22Rv1 (cell line): ENCODE measurements around the gene NAGK.
"Not testable (repeated sequence)": the region's sequence is repeated elsewhere in the genome, so short reads cannot be mapped to it uniquely, and the experiment has no call there.

Experiments
- H3K27ac ChIP-seq: fragments of 450-650 bp; 2 replicates; pipeline ENCODE4 v1.5.1; 2017
- ZFX ChIP-seq: fragments of 450-650 bp; IDR thresholded peaks from 2 replicates; pipeline ENCODE4 v1.6.1; 2017; ENCODE audit warnings: antibody characterized with exemption, borderline replicate concordance
- TF ChIP-seq, protein P1 (sequence below): fragments of 450-650 bp; IDR thresholded peaks from 2 replicates; pipeline ENCODE4 v1.5.1; 2017; ENCODE audit warnings: mild to moderate bottlenecking

The NAGK gene

DNA sequence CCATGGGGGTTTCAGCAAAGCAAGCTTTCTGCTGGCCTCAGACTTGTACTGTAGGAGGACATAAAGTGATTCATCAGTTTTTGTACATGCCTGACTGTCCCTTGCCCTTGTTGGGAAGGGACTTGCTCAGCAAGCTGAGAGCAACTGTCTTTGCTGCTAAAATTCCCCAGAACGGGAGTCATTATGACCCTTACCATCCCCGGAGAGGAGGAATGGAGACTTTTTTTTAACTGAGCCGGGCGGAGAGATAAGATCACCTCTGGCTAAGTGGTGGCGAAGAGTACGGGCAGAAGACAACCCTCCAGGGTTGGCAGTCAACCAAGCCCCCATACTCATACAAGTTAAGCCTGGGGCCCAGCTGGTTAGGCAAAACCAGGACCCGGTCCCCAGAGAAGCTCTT, 20.4 kb upstream of the NAGK start:
- no peak for TF ChIP-seq ZFX
- TF ChIP-seq, protein P1, sequence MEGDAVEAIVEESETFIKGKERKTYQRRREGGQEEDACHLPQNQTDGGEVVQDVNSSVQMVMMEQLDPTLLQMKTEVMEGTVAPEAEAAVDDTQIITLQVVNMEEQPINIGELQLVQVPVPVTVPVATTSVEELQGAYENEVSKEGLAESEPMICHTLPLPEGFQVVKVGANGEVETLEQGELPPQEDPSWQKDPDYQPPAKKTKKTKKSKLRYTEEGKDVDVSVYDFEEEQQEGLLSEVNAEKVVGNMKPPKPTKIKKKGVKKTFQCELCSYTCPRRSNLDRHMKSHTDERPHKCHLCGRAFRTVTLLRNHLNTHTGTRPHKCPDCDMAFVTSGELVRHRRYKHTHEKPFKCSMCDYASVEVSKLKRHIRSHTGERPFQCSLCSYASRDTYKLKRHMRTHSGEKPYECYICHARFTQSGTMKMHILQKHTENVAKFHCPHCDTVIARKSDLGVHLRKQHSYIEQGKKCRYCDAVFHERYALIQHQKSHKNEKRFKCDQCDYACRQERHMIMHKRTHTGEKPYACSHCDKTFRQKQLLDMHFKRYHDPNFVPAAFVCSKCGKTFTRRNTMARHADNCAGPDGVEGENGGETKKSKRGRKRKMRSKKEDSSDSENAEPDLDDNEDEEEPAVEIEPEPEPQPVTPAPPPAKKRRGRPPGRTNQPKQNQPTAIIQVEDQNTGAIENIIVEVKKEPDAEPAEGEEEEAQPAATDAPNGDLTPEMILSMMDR, result no peak
- H3K27ac ChIP-seq, result no peak overlapping the region

DNA sequence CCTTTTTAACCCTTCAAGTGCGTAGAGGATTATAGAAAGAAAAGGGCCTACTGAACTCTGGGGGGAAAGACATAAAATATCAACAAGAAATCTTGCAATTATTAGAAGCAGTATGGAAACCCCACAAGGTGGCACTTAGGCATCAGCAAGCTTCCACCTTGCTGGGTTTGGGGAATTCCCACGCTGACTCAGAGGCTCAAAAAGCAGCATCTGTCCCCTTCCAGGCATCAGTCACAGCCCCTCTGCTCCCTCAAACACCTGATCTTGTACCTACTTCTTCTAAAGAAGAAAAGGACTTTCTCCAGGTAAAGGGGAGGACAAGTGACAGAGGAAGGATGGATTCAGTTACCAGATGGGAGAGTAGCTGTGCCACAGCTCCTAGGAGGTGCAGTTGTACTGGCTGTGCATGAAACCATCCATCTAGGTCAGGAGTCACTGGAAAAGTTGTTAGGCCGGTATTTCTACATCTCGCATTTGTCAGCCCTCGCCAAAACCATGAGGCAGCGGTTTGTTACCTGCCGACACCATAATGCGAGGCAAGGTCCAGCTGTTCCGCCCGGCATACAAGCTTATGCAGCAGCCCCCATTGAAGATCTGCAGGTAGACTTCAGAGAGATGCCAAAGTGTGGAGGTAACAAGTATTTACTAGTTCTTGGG, 18.6 kb upstream of the NAGK start:
- H3K27ac ChIP-seq, result not testable (repeated sequence)

DNA sequence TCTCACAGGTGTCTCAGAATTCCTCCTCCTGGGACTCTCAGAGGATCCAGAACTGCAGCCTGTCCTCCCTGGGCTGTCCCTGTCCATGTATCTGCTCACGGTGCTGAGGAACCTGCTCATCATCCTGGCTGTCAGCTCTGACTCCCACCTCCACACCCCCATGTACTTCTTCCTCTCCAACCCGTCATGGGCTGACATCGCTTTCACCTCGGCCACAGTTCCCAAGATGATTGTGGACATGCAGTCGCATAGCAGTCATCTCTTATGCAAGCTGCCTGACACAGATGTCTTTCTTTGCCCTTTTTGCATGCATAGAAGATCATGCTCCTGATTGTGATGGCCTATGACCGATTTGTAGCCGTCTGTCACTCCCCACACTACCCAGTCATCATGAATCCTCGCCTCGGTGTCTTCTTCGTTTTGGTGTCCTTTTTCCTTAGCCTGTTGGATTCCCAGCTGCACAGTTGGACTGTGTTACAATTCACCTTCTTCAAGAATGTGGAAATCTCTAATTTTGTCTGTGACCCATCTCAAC, 13.2 kb upstream of the NAGK start:
- not testable (repeated sequence) for H3K27ac ChIP-seq

DNA sequence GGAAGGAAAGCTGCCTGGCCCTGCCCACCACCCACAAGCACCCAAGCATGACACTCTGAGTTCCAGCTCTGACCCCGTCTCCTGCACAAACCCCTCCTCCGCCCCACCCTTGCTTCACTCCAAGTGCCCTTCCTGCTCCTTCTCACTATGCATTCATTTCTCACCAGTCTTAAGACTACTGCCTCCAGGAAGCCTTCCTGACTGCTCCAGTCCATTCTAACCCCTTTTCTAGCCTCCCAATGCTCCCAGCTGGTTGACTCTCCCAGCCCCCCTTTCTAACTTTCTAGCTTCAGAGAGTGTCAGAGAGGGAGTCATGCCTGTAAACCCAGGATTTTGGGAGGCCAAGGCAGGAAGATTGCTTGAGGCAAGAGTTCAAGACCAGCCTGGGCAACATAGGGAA, 8.2 kb upstream of the NAGK start:
- H3K27ac ChIP-seq, result no peak overlapping the region
- TF ChIP-seq, protein P1, result no peak
- TF ChIP-seq ZFX, result no peak

DNA sequence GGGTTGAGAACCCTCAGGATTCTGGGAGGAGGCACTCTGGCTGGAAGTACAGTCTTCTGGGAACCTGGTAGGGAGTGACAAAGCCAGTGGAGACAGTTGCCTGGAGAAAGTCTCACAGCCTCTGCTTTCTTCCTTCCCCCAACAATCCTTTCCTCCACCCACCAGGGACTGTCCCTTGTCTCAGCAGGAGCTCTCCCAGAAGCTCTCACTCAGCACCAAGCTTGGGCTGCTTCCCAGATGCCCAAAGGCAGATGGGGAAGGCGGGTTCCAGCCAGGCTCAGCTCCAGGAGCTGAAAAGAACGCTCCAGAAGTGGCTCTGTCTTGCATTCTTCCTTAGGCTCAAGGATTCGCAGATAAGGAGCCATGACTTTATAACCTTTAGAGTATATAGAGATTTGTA, 7.6 kb upstream of the NAGK start:
- TF ChIP-seq ZFX, result no peak
- TF ChIP-seq, protein P1, result no peak
- H3K27ac ChIP-seq, result no peak overlapping the region

DNA sequence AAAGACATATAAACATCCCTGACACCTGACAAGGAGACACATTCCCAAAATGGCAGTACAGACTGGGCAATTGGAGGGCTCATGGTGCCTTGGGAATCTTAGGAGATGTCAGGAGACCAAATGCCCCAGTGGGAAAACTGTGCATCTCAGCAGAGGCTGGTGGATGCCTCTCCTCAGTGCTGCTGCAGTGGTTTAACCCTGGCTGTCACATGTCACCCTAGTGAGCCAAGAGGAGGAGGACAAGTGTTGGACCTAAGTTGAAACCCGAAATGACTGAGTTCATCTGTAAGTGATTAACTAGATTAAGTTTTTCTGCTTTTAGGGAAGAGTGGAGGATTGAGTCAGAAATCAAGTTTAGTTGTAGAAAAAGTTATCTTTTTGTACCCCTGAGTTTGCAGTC, 5.2 kb upstream of the NAGK start:
- TF ChIP-seq, protein P1, result no peak
- no peak for TF ChIP-seq ZFX
- H3K27ac ChIP-seq, result no peak overlapping the region

DNA sequence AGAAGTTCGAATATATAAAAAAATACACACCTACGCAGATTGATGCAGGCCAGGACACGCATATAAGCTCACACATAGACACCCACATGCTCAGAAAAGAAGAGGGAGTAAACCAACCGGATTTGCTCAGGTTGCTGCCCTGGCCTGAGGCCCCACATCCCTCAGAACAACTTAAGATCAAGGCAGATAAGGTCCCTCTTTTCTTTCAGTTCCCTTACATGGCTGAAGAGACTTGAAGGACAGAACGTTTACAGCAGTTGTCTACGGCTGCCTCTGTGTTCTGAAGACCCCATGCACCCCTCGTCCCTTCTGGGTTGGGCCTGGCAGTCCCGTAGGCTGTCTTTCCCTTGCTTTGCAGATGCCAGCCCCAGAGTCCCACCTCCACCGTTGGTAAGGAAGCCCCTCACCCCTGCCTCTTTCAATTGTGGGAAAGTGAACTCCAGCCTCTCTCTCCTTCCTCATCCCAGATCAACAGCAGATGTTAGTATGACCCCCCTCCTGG, 4.3 kb upstream of the NAGK start:
- TF ChIP-seq, protein P1, result no peak
- TF ChIP-seq ZFX, result no peak
- H3K27ac ChIP-seq, result no peak overlapping the region

DNA sequence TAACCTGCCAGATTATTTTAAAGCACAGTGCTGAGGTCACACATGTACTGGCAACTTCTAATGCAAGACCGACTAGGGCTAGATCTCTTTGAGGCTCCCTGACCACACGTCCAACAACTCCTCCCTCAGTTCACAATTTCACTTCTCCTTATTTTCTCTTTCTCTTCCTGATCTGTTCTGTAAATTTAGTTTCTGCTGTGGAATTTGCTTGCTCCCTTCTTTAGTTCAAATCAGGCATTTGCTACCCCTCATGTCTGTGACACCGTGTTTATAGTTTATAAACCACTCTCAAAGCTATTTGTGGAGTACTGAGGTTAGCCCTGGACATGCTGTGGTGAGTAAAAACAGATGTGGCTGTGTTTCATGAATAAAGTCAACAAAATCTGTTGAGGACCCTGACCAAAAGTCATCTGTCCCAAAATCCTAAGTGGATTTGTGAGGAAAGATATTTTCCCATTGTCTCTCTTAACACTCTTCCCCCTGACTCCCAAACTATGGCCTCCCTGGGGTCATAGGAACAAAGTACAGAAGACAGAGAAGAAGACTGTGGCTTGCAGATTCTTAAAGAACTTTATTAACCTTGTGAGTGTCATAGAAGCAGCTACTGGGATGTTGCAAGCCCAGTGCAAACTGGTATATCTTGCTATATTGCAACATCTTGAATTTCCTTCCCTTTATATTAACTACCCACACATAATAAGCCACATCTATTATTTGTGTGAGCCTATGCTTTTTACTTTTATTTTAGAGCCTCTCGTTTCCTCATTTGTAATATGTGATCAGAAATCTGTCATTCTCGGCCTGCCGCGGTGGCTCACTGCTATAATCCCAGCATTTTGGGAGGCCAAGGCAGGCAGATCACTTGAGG, 3.5 kb upstream of the NAGK start:
- no peak overlapping the region for H3K27ac ChIP-seq
- TF ChIP-seq, protein P1, result no peak
- TF ChIP-seq ZFX, result no peak
